Stimulated activated CD4-positive, alpha-beta T cell treated with anti-CD3 and anti-CD28 coated beads, Interleukin-12 subunit alpha, Interleukin-12 subunit beta, amount 100 ng/mL, for 48 hours (primary cell): ENCODE measurements around the gene EDIL3.
"Not testable (repeated sequence)": the region's sequence is repeated elsewhere in the genome, so short reads cannot be mapped to it uniquely, and the experiment has no call there.

ENCODE experiments used
- DNase-seq, 3 donors: peaks; one replicate each; pipeline ENCODE4 v3.0.0-alpha.2; 2020; ENCODE audit warnings: low read depth in 2 of 3, low spot score in 1 of 3

EDIL3 gene

DNA sequence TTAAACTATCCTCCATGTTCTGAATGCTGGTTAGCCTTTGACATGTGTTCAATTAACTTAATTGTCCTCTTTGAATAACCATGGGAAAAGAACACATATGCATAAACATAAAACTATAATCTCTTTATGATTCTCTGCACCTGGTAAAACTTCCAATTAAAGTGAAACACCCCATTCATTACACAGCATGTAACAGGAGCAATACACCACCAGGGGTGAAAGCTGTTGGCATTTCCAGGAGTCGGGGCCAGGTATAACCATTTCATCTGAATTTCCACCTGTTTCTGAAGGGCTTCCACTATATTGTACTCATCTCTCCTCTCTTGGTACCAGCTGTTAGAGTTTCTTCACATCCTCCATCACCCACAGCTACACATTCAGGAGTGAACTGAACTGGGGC is 303.8 kb downstream of the EDIL3 start:
- DNase-seq: no peak

- no peak for DNase-seq
Measured at GRCh38 chr5:84072339-84072738, 312.3 kb downstream of the EDIL3 start.

- no peak for DNase-seq
Measured at GRCh38 chr5:84069608-84070179, 315.0 kb downstream of the EDIL3 start.

DNA sequence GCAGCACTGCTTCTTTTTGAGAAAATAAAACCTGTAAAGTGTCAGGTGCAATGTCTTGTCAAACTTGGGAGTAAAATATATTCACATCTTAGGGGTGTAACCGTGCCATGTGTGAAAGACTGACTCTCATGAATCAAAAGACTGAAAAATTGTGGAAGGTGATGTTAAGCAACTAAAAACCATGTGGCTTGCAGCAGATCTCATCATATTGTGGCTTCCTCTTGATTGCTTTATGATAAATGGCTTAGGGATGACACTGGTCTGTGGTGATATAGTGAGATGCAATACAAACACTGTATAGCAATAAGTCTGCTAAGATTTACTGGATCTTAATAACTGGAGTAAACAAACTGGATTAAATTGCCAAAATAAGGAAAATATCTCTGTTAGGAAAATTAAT is 321.6 kb downstream of the EDIL3 start:
- DNase-seq: no peak

- DNase-seq: no peak
Measured at GRCh38 chr5:84059672-84060071, 325.0 kb downstream of the EDIL3 start.

- no peak for DNase-seq
Measured at GRCh38 chr5:84058561-84058960, 326.1 kb downstream of the EDIL3 start.

DNA sequence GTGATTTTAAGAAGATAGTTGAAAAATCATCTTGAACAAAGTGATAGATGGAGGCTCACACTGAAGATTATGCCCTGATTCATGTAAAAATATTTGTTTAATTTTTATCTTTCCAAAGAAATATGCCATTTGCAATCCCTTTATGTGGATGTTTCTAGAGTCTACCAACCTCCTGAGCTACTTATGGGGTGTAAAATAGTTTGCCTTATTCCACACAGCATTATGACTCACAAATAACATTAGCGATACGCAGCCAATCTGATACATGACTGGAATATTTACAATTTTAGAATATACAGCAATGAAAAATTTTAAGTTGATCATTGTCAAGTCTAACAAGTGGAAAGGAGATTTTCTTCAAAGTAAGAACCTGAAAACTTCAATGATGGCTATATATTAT is 327.5 kb downstream of the EDIL3 start:
- DNase-seq: no peak

DNA sequence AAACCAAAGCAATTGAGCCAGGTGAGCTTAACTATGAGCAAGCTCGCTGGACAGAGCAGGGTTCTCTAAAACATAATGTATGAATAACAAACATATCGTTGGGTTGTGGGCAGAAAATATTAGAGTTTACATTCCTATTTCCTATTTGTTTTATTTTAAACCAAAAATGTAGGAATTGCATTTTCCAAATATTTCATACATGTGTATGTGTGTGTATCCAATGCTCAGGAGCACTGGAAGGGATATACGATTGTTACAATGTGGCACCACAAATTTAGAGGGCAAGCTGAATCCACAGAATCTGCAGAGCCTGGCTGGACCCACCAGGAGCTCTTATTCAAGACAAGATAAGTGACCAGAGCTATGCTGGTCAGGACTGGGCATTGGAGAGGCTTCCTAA is 338.7 kb downstream of the EDIL3 start:
- no peak for DNase-seq

GRCh38 chr5:84036842-84037241 is 347.8 kb downstream of the EDIL3 start:
- no peak for DNase-seq

DNA sequence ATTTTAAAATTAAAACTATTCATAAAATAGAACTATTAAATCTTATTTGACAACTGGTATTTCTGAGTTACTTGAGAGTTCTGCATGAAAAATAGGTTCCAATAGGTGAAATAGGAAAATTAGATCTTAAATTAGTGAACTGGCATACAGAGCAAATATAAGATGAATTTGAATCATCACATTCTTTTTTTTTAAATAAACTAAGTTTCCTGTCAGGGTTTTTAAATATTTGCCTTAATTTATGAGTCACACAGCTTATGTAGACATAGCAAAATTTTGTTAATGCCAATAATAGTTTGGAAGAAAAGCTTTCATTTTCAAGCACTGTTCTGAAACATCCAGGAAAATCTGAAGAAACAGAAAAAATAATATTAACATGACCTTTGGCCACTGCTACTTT is 352.4 kb downstream of the EDIL3 start:
- no peak for DNase-seq

GRCh38 chr5:84028093-84028492 is 356.6 kb downstream of the EDIL3 start:
- no peak for DNase-seq

DNA sequence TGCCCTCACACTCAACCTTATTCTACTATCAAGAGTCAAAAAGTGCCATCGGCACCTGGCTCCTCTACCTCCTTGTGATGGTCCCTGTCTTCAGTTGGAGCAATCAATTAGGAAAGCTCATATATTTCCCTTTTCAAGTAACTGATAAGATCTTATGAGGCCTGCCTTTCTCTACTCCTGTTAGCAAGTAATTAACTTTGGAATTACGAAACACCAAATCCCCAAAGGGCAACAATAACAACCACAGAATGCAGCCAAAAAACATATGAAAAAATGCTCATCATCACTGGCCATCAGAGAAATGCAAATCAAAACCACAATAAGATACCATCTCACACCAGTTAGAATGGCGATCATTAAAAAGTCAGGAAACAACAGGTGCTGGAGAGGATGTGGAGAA is 366.2 kb downstream of the EDIL3 start:
- DNase-seq: not testable (repeated sequence)

- DNase-seq: no peak
Measured at GRCh38 chr5:84017523-84018172, 367.0 kb downstream of the EDIL3 start.

GRCh38 chr5:84016085-84016484 is 368.6 kb downstream of the EDIL3 start:
- DNase-seq: no peak

DNA sequence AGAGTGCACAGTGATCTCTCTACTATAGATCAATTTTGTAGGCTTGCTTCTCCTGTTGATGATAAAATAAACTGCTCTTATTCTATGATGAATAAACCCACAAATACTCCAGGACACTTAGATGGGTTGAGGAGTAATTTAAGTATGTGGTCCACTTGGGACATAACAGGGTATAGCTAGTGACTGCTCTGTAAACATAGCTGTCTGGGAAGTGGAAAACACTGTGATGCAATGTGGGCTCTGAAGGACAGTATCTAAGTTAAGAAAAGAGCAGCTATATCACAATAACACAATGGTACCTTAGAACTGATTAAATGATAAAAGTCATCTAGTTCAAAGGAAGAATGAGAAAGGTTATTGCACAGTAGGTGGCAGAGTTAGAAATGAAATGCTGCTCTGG is 369.7 kb downstream of the EDIL3 start:
- DNase-seq: no peak

GRCh38 chr5:83993803-83994202 is 390.9 kb downstream of the EDIL3 start:
- no peak for DNase-seq

GRCh38 chr5:83991566-83992224 is 393.0 kb downstream of the EDIL3 start:
- no peak for DNase-seq

- no peak for DNase-seq
Measured at GRCh38 chr5:83988293-83988685, 396.4 kb downstream of the EDIL3 start.

- DNase-seq: no peak
Measured at GRCh38 chr5:83987513-83988292, 397.0 kb downstream of the EDIL3 start.

DNA sequence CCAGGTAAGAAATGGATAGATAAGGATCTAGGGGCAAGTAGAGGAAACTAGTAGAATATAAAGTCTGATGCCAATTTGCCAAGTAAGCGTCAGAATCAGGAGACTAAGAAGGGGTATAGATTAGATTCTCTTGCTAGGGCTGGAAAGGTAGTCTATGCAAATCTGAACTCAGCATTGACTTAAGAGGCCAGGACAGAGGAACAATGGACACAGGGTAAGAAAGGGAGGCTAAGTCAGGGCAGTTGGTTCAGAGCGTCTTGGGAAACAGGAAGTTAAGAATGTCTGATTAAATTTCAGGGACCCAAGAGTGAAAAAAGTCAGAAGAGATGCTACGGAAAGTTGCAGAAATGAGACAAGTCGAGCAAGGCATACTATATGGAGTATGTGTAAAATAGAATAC is 400.8 kb downstream of the EDIL3 start:
- DNase-seq: no peak

DNA sequence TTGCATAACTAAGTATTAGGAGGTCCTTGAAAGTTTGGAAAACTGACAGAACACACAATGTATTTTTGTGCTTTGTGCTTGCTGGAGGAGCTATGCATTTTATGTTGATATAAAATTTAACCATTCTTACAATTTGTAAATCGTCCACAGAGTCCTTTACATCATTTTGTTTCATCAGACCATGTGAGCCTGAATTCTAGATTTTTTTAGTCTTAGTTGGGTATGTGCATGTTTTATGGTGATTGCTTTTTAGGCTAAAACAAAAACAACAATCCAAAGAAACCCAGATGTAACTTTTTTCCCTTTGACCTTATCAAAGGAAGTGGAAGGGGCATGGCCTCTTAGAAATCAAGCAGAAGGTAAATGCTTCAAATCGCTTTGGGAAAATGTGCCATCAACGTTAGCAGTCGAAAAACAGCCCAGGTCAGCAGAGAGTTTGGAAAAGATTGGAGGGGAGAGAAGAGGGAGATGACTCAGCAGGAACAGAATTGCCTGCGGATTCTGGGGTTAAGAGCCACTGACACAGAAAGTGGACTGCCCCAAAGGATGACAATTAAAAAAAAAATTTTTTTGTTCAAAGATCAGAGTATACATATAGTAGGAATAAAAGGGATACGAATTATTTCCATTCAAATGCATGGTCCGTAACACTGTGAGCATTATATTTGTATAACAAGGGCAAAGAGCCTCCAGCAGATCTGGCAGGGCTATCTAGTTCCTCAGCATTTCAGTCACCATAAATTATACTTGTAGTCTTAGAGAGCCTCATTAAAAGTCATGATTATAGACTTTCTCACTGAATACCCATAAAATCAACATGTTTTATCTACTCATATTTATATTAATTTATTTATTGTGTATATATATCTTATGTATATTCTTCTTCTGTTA is 410.5 kb downstream of the EDIL3 start:
- no peak for DNase-seq
